KMS-11 (cell line): ENCODE data around the gene KHDC1.
"Not testable (repeated sequence)": the region's sequence is repeated elsewhere in the genome, so short reads cannot be mapped to it uniquely, and the experiment has no call there.

Experiments
- H2AFZ ChIP-seq: fragments of 200-600 bp; sonication (generic); 2 replicates; pipeline ENCODE4 v1.6.1; 2016; ENCODE audit warnings: antibody characterized with exemption, mixed run types, low read depth
- H3K27ac ChIP-seq: fragments of 200-600 bp; sonication (generic); 2 replicates; pipeline ENCODE4 v1.6.1; 2016; ENCODE audit warnings: mild to moderate bottlenecking, mixed run types
- H3K27me3 ChIP-seq: fragments of 200-600 bp; sonication (generic); 2 replicates; pipeline ENCODE4 v1.6.1; 2017; ENCODE audit warnings: mild to moderate bottlenecking, low read depth, mixed run types, moderate library complexity; ENCODE audit not compliant: insufficient read depth
- H3K36me3 ChIP-seq: fragments of 200-600 bp; sonication (generic); 2 replicates; pipeline ENCODE4 v1.6.1; 2017; ENCODE audit warnings: mild to moderate bottlenecking, mixed run types; ENCODE audit not compliant: insufficient read depth
- H3K4me1 ChIP-seq: fragments of 200-600 bp; sonication (generic); 2 replicates; pipeline ENCODE4 v1.6.1; 2016; ENCODE audit warnings: mild to moderate bottlenecking, low read depth, mixed run types; ENCODE audit not compliant: poor library complexity, severe bottlenecking
- H3K4me2 ChIP-seq: fragments of 200-600 bp; sonication (generic); 2 replicates; pipeline ENCODE4 v1.7.0; 2016; ENCODE audit warnings: mild to moderate bottlenecking, mixed run types
- H3K4me3 ChIP-seq: fragments of 200-600 bp; sonication (generic); IDR thresholded peaks from 2 replicates; pipeline ENCODE4 v1.6.1; 2017; ENCODE audit warnings: low read depth, low read length, mixed read lengths; ENCODE audit not compliant: insufficient read depth
- H3K79me2 ChIP-seq: fragments of 200-600 bp; sonication (generic); 2 replicates; pipeline ENCODE4 v1.6.1; 2016; ENCODE audit warnings: low read depth, mixed run types; ENCODE audit not compliant: insufficient read depth
- H3K9ac ChIP-seq: fragments of 200-600 bp; sonication (generic); 2 replicates; pipeline ENCODE4 v1.6.1; 2016; ENCODE audit warnings: mild to moderate bottlenecking, mixed run types
- H4K20me1 ChIP-seq: fragments of 200-600 bp; sonication (generic); 2 replicates; pipeline ENCODE4 v1.6.1; 2016; ENCODE audit warnings: mild to moderate bottlenecking, mixed run types; ENCODE audit not compliant: insufficient read depth
- TF ChIP-seq, protein P1 (sequence below): fragments of 200-600 bp; sonication (generic); conservative IDR thresholded peaks from 2 replicates; pipeline ENCODE4 v1.6.1; 2017; ENCODE audit warnings: low read depth, mild to moderate bottlenecking, antibody characterized with exemption, low read length, moderate library complexity, mixed read lengths

KHDC1 gene

DNA sequence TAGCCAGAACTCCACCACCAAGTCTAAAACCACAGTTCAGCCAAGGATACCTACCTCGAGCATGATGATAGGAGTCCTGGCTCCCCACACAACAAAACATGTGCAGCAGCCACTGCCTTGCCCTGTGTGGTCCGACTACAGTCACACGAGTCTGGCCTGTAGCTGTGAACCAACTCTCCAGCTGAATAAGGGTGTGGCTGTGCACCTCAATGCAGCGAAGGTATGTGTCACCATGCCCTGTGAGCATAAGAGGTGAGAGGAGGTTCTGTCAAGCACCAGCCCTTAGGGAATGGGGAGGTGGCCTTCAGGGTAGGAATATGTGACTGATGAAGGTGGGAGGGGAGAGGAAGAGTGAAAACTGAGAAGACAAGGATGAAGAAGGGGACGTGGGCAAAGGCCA is 21.0 kb downstream of the KHDC1 start:
- Histone ChIP-seq H3K27me3 (no peaks in the 10 kb centered on the region), H3K27ac (no peak overlapping the region), H3K4me1 (no peaks in the 10 kb centered on the region), H3K9ac (no peak overlapping the region), H3K4me2 (no peak overlapping the region), H3K4me3 (no peak overlapping the region), H4K20me1 (no peaks in the 10 kb centered on the region), H3K36me3 (no peaks in the 10 kb centered on the region), H3K79me2 (no peaks in the 10 kb centered on the region), H2AFZ (no peak overlapping the region)
- TF ChIP-seq, protein P1, sequence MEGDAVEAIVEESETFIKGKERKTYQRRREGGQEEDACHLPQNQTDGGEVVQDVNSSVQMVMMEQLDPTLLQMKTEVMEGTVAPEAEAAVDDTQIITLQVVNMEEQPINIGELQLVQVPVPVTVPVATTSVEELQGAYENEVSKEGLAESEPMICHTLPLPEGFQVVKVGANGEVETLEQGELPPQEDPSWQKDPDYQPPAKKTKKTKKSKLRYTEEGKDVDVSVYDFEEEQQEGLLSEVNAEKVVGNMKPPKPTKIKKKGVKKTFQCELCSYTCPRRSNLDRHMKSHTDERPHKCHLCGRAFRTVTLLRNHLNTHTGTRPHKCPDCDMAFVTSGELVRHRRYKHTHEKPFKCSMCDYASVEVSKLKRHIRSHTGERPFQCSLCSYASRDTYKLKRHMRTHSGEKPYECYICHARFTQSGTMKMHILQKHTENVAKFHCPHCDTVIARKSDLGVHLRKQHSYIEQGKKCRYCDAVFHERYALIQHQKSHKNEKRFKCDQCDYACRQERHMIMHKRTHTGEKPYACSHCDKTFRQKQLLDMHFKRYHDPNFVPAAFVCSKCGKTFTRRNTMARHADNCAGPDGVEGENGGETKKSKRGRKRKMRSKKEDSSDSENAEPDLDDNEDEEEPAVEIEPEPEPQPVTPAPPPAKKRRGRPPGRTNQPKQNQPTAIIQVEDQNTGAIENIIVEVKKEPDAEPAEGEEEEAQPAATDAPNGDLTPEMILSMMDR: no peak

DNA sequence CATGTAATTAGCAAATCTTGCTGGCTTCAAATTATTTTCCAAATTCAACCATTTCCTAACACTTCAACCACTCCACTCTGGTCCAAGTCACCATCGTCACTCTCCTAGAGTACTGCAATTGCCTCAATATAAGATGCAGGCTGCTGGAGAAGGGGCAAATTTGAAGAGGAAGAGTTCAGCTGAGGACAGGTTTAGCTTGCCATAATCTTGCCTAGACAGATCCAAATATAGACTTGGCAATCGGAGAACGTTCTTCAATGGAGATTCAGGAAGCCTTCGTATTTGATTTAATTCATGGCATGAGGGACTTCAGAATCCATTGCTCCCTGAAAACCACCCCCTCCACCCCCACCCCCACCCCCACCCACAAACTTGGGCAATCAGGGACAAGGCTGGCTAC is 22.3 kb downstream of the KHDC1 start:
- H3K27me3 ChIP-seq: no peaks in the 10 kb centered on the region

DNA sequence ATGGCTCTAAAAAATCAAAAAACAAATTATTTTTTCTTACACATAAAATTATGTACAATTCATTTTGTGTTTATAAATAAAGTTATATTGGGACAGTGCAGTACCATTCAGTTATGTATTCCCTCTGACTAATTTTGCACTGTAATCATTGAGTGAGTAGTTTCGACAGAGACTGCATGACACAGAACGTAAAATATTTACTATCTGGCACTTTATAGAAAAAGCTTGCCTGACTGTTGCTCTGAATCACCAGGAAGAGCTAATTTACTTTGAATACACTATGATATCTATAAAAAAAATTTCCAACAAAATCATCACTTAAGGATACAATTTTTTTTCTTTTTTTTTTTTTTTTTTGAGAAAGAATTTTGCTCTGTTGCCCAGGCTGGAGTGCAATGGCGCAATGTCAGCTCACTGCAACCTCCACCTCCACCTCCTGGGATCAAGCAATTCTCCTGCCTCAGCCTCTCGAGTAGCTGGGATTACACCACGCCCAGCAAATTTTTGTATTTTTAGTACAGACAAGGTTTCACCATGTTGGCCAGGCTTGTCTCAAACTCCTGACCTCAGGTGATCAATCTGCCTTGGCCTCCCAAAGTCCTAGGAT is 26.7 kb downstream of the KHDC1 start:
- Histone ChIP-seq H3K79me2 (no peaks in the 10 kb centered on the region), H3K27me3 (no peaks in the 10 kb centered on the region), H2AFZ (no peak overlapping the region), H3K27ac (no peak overlapping the region), H3K36me3 (no peaks in the 10 kb centered on the region), H3K9ac (no peak overlapping the region), H4K20me1 (no peaks in the 10 kb centered on the region), H3K4me3 (no peak overlapping the region), H3K4me2 (no peak overlapping the region), H3K4me1 (peaks cover 16% of the 10 kb centered on the region)
- TF ChIP-seq, protein P1: no peak

More for the DNA sequence above, 22.3 kb downstream of the KHDC1 start:
- no peaks in the 10 kb centered on the region for H4K20me1 ChIP-seq
- no peaks in the 10 kb centered on the region for H3K36me3 ChIP-seq
- H3K79me2 ChIP-seq: no peaks in the 10 kb centered on the region
- H2AFZ ChIP-seq: no peak overlapping the region
- H3K9ac ChIP-seq: no peak overlapping the region
- H3K4me1 ChIP-seq: no peaks in the 10 kb centered on the region
- H3K27ac ChIP-seq: no peak overlapping the region
- TF ChIP-seq, protein P1: no peak
- no peak overlapping the region for H3K4me2 ChIP-seq
- no peak overlapping the region for H3K4me3 ChIP-seq

GRCh38 chr6:73234733-73235132 is 28.3 kb downstream of the KHDC1 start:
- H3K27ac ChIP-seq: no peak overlapping the region
- H3K9ac ChIP-seq: no peak overlapping the region
- H3K4me2 ChIP-seq: no peak overlapping the region
- no peaks in the 10 kb centered on the region for H3K27me3 ChIP-seq
- TF ChIP-seq, protein P1: no peak
- peaks cover 18% of the 10 kb centered on the region for H3K4me1 ChIP-seq
- H3K4me3 ChIP-seq: no peak overlapping the region
- H3K79me2 ChIP-seq: no peaks in the 10 kb centered on the region
- no peaks in the 10 kb centered on the region for H4K20me1 ChIP-seq
- no peaks in the 10 kb centered on the region for H3K36me3 ChIP-seq
- H2AFZ ChIP-seq: no peak overlapping the region

GRCh38 chr6:73233971-73234370 is 29.0 kb downstream of the KHDC1 start:
- H3K4me2 ChIP-seq, H2AFZ ChIP-seq, H3K27me3 ChIP-seq, H3K36me3 ChIP-seq, H3K27ac ChIP-seq, H3K4me3 ChIP-seq, H4K20me1 ChIP-seq, H3K9ac ChIP-seq, H3K79me2 ChIP-seq: not testable (repeated sequence)
- H3K4me1 ChIP-seq: peaks cover 18% of the 10 kb centered on the region
